Measurements from ENCODE around the gene DUS1L.

DUS1L gene

DNA sequence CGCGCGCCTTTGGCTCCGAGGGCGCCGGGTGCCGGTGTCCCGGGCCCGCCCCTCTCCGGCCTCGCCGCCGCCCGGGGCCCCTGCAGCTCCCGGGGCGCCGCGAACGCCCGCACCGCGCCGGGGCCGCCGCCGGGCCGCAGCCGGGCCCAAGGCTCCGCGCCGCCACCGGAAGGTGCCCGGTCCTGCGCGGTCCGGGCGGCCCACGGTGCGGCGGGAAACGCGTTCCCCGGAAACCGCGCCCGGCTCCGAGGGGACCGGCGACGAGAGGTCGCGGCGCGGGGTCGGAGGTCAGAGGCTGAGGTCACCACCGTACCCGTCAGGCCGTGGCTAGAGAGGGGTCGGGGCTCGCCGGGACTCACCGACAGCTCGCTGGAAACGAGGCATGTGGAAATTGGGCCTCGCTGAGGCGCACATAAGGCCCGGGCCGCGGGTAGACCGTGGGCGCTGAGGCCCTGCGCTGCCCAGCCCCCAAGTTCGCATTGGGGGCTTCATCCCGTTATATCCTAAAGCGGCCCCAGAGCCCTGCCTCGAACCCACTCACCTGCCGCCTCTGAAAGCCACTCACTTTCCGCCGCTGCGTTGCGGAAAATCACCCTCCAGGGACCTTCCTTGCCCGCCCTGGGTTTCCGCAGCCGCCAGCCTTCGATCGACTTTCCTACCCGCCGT is at the start of gene DUS1L:
Gene DUS1L, minus strand, starts transcription at position 167 of the 666 bp plus-strand sequence. CDS start 745 bp downstream, outside the sequence.
- peak; percentile 65 for DNase-seq

DNA sequence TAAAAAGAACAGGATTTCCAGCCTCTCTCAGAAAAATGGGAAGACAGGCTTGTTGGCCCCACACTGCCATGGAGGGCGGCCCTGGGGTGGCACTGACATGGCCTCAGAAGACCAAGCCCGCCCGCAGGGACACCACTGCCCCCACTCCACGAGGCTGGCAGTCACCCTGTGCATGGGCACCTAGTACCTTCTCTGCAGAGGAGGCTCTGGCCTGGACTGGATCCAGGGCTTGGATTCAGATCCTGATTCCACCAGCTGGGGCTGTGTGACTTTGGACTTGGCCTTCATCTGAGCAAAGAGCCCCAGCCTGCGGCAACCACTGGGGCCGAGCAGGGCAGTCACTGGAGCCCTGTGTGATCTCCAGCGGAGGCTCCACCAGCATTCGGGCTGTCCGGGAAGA is 49.3 kb upstream of the DUS1L start:
- no peak for DNase-seq

DNA sequence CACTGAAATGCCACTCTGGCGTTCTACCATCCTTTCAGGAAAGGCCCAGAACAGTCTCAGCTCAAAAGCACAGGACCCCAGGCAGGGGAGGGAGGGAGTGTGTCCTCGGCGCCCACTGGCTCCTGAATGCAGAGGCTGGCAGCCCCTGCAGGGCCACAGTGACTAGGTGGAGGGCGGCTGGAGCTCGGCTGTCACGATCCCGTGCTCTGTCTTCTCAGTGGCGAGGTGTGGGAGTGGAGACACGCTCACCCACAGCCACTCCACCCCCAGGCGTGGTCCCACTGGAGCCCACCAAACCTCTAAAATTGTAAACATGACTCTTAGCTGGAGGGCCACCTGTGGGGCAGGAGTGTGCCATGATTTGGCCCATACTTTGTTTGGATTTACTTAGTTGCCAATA is 48.8 kb upstream of the DUS1L start:
- DNase-seq: no peak

DNA sequence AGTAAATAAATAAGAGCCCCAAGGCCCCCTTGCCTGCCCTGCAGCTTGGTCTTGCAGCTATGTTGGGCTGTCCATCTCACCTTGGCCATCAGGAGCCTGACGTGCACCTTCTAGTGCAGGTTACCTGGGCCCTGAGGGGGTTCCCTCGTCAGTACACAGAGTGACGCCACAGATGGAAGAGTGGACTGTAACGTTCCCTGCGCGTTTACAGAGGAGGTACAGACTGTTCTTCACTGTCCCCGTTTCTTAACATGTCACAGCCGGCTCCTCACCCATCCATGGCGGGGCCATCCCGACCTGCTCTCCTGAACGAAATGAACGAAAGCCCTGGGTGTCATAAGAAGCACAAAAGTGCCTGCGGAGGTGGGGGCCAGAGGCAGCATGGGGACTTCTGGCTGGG is 48.3 kb upstream of the DUS1L start:
- DNase-seq: no peak

DNA sequence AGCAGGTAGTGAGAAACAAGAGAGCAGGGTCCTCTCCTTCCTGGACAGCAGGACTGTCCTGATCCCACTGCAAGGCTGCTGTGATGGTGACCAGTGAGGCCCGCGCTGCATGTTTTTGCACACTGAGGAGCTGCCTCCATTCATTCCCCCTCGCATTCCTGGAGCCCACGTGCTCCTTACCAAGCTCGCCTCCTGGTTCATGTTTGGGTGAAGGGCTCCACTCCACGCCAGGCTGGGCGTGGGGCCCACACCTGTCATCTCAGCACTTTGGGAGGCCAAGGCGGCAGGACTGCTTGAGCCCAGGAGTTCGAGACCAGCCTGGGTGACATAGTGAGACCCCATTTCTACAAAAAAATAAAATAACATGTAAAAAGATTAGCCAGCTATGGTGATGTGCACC is 47.8 kb upstream of the DUS1L start:
- no peak for DNase-seq

DNA sequence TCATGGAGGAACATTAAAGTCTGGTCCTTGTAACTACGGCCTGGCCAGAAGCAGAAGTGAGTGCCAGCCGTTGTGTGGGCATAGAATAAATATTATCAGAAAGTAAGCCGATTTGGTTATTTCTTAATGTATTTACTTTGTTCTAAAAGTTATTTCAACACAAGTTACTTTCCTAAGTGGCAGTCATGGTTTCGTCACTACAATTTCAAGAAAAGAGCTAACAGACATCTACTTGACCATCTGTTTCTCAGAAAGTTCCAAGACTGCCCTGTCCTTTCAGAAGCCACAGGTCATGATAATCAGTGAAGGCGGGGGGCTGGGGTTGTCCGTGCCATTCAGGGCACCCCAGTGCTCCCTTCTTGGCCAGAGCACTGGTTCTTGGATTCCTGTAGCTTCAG is 47.3 kb upstream of the DUS1L start:
- peak; percentile 6 for DNase-seq

DNA sequence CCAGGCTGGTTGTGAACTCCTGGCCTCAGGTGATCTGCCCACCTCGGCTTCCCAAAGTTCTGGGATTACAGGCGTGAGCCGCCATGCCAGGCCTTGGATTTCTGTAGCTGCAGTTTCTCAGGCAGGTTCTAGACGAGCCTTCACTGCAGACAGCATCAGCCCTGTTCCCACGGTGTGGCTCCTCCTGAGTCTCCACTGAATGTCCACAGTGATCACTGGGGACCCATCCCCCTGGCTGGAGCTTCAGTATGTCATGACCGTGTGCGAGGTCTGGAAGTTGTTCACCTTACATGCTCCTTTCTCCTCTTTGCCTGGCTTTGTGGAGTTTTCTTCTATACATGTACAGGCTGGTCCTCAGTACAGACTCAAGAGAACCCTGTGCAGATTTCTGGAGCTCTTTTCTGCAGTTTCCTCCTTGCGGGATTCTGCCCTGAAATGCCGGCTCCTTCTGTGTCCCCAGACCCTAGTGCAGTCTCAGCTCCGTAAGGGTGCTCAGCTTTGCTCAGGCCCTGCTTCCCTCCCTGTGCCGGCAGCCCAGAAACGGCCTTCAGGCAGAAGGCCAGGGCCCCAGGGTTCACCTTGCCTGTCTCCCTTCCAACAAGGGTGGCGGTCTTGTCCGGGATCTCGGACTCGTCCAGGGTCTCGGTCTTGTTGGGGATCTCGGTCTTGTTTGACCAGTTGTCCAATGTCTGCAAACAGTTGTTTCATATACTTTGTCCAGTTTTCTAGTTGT is 46.7 kb upstream of the DUS1L start:
- no peak for DNase-seq

DNA sequence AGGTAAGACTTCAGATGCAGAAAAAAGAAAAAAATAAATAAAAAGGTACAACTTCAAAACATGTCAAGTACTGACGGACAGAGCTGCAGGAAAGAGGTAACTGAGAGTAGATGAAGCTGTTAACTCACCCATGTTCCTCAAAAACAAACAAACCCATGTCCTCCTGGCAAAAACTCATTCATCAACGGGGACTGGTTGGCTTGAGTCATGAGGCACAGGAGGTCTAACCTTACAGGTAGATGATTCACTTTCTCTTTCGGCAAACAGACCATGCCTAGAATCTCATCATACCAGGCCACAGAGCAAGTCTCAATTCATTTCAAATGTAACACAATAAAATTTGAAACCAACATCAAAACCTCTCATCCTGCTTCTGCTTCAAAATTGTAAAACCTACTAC is 44.7 kb upstream of the DUS1L start:
- DNase-seq: no peak

DNA sequence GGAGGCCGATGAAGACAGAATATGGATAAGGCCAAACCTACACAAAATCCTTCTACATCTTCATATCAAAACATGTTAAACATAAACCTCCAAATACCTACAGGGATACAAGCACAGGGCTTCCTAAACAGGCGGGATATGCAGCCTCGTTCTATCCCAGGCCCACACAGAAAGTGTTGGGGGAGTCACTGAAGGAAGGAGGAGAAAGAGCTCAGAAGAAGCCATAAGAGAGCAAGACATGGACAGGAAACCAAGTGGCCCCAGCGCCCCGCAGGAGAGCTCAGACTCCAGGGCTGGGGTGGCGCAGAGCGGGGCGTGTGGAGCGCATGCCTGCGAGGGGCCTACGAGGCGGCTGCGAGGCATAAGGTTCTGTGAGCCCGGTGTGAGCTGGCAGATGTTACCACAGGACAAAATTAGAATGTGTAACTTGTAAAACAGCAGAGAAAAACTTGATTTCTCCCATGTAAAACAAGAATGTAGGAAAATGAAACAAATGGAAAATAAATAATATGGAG is 43.4 kb upstream of the DUS1L start:
- no peak for DNase-seq

DNA sequence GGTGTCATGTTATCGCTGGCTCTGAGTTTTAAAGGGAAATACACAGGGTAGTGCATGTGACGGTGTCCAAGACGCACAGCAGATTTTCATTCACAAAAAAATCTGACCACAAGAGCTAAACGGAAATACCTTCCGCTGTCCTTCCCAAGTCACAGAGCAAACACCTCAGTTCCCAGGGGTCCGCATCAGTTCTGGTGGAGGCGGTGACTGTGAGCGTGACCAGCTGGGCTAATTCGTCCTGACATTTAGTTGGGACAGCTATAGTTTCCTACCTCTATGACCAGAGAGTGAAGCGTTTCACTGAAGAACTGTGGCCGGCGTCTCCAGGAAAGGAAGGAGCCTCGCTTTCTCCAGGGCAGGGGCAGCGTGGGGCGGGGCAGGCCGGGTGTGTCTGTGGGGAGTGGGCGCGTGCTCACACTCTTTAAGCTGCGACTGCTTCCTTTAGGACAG is 42.9 kb upstream of the DUS1L start:
- no peak for DNase-seq

DNA sequence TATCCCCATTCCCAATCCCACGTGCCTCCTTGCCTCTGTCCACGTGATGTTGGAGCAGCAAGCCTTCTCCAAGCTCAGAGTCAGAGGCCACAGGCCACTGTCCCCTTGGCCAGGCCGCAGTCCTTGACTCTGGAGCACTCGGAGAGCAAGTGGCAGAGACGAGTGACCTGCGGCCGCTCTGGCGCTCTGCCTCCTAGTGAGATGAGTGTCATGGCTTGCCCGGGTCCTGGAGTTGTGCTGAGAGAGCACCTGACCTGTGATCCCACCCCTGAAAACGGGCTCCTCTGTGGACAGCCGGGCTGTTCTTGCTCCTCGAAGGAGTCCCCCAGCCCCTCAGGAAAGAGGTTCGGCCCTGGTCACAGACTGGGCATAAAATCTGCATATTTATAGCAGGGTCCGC is 42.4 kb upstream of the DUS1L start:
- no peak for DNase-seq

DNA sequence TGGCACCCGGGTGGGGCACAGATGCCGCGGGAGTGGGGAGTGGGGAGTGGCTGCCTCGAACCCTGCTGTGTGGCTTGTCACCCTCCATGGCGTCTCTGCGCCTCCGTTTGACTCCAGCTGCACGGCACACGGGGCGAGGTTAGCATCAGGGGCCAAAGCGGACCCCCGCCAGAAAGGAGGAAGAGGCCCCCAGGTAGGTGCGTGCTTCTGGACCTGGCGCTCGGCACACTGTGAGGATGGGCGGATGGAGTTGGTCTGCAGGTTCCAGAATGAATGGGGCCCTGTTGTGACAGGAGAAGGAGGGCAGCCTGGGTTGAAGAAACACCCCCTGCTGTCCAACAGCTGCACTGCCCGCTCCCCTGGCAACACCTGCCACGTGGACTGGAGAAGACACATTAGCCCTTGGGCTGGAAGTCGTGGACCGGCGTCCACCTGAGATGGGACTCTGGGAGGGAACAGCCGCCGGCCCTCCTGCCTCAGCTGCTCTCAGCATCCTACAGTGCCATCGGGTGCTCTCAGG is 41.8 kb upstream of the DUS1L start:
- DNase-seq: no peak

DNA sequence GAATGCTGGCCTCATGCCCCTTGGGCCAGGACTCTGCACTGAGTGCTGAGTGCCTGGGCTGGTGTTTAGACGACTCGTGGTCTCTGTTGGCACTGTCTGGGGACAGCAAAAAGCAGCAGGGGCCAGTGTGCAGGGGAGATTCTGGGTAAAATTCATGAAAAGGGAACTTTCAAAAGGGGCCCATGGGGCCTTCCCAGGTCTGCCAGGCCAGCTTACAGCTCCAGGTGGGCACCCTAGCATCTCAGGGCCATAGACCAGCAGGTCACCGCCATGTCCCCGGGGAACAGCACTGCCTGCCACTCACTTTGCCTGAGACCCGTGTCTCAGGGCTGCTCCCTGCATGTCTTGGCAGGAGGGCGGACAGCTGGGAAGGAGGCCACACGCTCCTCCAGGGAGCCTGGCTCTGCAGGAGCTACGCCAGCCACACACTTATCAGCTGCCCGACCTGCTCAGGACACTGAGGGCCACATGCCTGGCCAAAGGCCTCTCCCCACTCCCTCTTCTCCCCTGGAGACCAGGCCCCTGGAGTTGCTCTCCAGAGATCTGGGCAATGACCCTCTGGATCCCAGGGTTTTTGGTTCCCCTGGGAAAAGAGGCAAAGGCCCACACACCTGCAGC is 41.2 kb upstream of the DUS1L start:
- no peak for DNase-seq

DNA sequence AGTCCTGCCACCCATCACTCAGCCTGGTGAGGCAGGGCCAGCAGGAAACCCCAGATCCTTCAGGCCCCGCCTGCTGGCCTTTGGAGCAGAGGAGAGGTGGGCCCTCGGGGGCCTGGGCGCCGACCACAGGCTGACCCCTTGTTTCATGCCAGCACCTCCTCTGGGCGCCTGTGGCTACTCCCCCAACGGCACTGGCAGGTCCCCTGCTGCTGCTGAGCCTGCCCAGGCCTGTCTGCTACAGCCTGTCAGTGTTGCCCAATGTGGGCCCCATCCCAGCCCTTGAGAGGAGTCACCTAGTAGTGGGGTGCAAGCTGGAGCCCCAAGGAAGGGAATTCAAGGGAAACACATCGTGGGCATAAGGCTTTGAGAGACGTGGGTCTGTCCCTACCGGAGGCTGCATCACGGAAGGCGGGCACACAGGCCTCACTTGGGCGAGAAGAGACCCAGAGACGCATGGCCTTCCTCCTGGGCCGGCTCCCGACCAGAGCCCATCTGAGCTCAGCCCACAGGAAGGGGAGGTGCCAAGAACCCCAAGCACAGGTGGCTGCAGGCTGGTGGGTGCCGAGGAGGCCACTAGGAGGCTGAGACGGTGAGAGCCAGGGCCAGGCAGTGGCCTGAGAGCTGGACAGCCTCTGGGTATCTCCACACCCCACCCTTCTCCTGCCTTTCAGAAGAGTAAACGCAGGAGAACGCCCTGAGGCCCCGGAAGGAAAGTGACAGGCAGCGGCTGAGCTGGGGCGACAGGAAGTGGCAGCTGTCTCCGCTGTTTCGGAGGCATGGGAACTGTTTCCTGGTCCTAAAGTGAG is 40.5 kb upstream of the DUS1L start:
- DNase-seq: peak; percentile 51

DNA sequence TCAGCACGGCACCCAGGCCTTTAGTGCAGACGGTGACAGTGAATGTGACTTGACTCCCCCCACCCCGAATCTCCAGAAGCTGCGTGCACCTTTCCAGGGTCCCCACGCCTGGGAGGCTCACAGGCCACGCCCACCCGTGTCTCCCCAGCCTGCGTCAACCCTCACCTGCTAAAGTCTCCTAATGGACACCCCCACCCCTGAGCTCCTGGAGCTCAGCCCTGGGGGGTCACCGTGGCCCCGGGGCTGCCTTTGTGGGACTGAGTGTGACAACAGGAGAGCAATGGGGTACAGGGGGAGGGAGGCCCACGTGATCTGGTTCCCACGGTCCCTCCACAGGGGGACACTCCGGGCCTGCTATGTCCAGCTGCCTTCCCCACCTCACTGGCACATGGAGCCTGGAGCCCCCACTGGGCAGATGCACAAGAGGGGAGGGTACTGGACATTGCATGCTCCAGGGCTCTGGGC is 39.8 kb upstream of the DUS1L start:
- no peak for DNase-seq

DNA sequence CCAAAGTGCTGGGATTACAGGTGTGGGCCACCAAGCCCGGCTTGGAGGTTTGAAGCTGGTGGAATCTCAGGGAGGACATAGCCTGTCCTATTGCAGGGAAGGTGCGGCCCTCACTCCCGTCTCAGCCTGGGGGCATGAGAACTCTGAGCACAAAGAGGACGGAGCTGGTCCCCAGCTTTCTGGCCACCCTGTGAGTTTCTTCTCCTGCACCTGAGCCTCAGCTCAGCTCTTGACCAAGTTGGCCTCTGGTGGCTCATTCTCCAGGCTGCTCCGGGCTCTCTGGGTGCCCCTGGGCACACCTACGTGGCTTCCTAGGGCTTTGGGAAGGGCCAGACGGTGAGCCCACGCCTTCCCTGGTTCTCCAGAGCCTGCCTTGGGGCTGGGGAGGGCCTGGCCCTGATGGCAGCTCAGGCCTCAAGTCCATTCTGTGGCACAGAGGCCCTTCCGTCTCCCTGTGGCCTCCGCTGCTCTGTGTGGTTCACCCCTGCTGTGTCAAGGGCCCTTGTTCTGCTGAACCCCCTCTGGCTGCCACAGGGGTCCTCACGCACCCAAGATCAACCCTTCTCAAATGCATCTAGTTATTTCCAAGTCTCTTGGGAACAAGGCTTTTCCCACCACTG is 39.3 kb upstream of the DUS1L start:
- no peak for DNase-seq

DNA sequence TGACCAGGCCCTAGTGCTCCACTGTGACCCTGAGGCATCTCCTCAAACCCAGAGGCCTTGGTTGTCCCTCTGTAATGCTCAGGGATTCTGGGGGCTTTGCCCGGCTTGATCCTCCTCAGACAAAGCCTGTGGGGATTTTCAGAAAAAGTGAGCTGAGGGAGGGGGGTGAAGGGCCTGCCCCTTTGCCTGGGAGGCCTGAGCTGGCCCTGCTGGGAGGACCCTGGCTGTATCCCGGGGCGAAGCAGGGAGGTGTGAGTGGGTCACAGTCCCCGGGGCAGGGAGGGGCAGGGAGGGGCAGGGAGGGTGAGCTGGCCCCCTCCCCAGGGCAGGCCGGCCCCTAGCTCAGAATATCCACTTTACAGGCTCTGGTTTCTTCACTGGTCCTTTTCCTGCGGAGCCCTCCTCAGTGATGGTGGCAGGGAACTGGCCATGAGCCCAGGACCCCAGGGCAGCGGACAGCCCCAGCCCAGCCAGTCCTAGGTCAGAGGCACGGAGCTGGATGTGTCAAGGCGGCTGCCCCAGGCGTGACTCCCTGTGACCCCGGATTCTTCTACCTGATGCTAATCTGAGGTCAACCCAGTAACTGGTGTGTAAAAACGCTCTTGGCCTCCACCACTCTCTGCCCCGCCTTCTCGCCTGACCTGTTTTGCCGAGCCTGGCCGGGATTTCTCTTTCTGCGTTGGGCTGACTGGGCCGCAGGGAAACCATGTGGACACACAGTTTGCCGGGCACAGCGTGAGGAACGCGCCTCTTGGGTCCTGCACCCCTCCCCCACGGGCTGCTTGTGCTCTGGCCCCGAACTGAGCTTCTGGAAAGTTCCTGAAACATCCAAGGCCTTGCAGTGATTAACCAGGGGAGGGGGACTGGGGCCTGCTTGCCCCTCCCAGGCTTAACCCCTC is 38.2 kb upstream of the DUS1L start:
- no peak for DNase-seq

DNA sequence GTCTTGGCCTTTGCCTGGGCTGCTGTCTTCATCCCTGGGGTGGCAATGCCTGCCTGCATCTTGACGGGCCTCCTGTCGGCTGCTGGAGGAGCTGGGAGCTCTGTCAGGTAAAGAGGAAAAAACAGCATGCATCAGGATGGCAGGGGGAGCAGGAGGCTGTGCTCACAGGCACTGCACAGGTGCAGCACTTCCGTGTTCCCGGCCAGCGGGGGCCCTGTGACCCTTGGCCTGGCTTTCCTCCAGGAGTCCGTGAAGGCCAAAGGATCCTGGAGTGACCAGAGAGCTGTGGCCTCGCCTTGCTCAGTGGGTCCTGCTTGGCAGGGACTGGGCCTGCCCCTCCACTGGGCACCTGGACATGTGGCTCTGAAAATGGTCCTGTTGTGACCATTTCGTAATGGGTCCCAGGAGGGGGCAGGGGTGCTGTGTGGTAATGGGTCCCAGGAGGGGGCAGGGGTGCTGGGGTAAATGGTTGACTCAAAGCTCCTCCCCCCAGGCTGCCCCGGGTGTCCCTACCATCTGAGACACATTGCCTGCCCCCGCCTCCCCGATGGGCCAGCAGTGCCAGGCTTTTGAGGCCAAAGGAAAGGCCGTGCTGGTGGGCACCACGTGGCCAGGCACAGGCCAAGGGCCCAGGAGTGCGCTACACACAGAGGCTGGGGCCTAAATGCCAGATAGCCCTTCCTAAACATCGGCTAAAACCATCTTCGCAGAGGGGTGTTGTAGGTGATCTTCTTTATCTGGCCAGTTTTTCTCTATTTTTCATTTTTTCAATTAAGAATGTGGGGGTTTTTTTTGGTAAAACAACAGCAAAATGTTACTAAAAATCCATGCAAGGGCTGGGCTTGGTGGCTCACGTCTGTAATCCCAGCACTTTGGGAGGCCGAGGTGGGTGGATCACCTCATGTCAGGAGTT is 36.4 kb upstream of the DUS1L start:
- no peak for DNase-seq

DNA sequence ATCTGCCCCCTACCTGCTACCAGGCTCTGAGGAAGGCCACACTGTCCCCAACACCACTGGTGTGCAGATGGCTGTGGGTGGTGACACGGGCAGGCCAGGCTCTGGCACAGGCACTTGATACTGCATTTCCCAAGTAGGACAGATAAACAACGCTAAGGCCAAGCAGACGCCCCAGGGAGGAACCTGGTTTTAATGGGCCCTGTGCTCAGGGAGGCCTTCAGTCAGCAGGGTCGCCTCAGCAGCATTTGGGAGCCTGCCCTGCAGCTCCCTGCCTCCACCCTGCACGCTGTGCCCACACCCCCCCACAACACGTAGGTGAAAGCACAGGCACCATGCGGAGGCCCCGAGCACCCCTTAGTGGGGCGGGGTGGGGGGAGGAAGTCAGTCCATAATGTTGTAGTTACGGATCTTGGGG is 35.7 kb upstream of the DUS1L start:
- DNase-seq: no peak

All from inflammatory macrophage treated with lipopolysaccharide for 4 hours (primary cell).